ENCODE measurements around the gene BMP6.

DNA sequence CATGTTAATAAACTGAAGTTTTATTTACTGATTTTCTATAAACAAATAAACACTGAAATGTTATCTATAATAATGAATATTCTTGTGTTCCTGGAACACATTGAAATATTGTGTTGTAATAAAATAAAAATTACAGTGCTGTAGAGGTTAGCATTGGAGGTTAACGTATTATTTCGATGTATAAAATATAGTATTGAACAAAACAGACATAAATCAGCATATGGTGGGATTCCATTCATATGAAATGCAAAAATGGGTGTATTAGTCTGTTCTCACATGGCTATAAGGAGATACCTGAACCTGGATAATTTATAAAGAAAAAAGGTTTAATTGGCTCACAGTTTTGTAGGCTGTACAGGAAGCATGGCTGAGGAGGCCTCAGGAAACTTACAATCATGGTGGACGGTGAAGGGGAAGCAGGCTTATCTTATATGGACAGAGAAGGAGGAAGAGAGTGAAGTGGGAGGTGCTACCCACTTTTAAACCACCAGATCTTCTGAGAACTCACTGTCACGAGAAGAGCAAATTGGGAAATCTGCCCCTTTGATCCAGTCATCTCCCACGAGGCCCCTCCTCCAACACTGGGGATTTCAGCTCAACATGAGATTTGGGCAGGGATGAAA lies 24.6 kb upstream of the BMP6 start:
- no peak for TF ChIP-seq EZH2 (IDR thresholded peaks at IDR 0.05; ENCODE audit: insufficient read depth, poor library complexity, severe bottlenecking)
- no peak for TF ChIP-seq EZH2phosphoT487 (IDR thresholded peaks at IDR 0.05; ENCODE audit: insufficient read depth, low read depth)
